Activated T-cell treated with anti-CD3 and anti-CD28 coated beads, Interleukin-2, amount 50 U/mL, for 72 hours (primary cell): ENCODE results near the gene RDX. TPM values are rescaled to one million over a fixed set of nuclear protein-coding genes. Genes with fewer than 3 reads are reported as not detected.

ENCODE experiments used
- ATAC-seq, 2 donors: fragments of 150-1000 bp; cut with Tn5 transposase; replicated peaks in 1 of 2; 2 replicates each; pipeline ENCODE4 v1.10.0; 2021; ENCODE audit warnings: moderate library complexity in 2 of 2, mild to moderate bottlenecking in 1 of 2
- DNase-seq, 2 donors: peaks; one replicate each; pipeline ENCODE4 v3.0.0; 2021 to 2022; ENCODE audit warnings: mixed read lengths in 1 of 2
- H3K27ac Mint-ChIP-seq: one replicate; pipeline ENCODE4 v1.8.0; 2022; ENCODE audit warnings: mild to moderate bottlenecking, moderate library complexity, mixed read lengths
- H3K27me3 Mint-ChIP-seq: one replicate; pipeline ENCODE4 v1.8.0; 2022; ENCODE audit warnings: low read depth, mixed read lengths
- H3K36me3 Mint-ChIP-seq, 2 donors: one replicate each; pipeline ENCODE4 v1.8.0; 2022; ENCODE audit warnings: mixed read lengths in 2 of 2, mild to moderate bottlenecking in 1 of 2; ENCODE audit not compliant: insufficient read depth in 2 of 2
- H3K4me1 Mint-ChIP-seq: one replicate; pipeline ENCODE4 v1.8.0; 2022; ENCODE audit warnings: low read depth, mixed read lengths
- H3K4me3 Mint-ChIP-seq, 2 donors: one replicate each; pipeline ENCODE4 v1.8.0; 2022; ENCODE audit warnings: mild to moderate bottlenecking in 2 of 2, mixed read lengths in 2 of 2, moderate library complexity in 2 of 2
- H3K9me3 Mint-ChIP-seq, 2 donors: one replicate each; pipeline ENCODE4 v1.8.0; 2022; ENCODE audit warnings: mixed read lengths in 2 of 2
- total RNA-seq, 2 donors: library from RNA; stranded (reverse); gene quantifications; one replicate each; pipeline ENCODE4 v1.2.3, GENCODE V29; 2022

RDX gene
- total RNA-seq, 2 donors from 2014 or later = 49.0 to 56.5 TPM

GRCh38 chr11:110185121-110185591 lies 111.3 kb downstream of the RDX start:
- DNase-seq (no peak), ATAC-seq (no peak)
- H3K4me3 Mint-ChIP-seq = no peak overlapping the region
- no peaks in the 10 kb centered on the region for H3K4me1 Mint-ChIP-seq
- no peak overlapping the region for H3K27ac Mint-ChIP-seq
- H3K36me3 Mint-ChIP-seq = no peaks in the 10 kb centered on the region
- H3K27me3 Mint-ChIP-seq = no peaks in the 10 kb centered on the region
- H3K9me3 Mint-ChIP-seq = no peaks in the 10 kb centered on the region

- Mint-ChIP-seq H3K27me3 (no peaks in the 10 kb centered on the region), H3K9me3 (no peaks in the 10 kb centered on the region), H3K36me3 (no peaks in the 10 kb centered on the region), H3K4me3 (no peak overlapping the region), H3K27ac (no peak overlapping the region), H3K4me1 (no peaks in the 10 kb centered on the region)
- ATAC-seq (no peak), DNase-seq (no peak)
Observed at GRCh38 chr11:110184456-110184855, 112.0 kb downstream of the RDX start.

GRCh38 chr11:110182886-110183285 lies 113.5 kb downstream of the RDX start:
- peak; percentile 48 to 72 for ATAC-seq
- Mint-ChIP-seq H3K27ac (no peak overlapping the region), H3K9me3 (no peaks in the 10 kb centered on the region), H3K36me3 (no peaks in the 10 kb centered on the region), H3K4me3 (no peak overlapping the region), H3K4me1 (no peaks in the 10 kb centered on the region), H3K27me3 (no peaks in the 10 kb centered on the region)
- peak in 1 of 2 donors; percentile 18 for DNase-seq

- no peak for DNase-seq
- H3K4me3 Mint-ChIP-seq = no peak overlapping the region
- no peaks in the 10 kb centered on the region for H3K36me3 Mint-ChIP-seq
- peaks cover 3% of the 10 kb centered on the region for H3K27me3 Mint-ChIP-seq
- no peak overlapping the region for H3K27ac Mint-ChIP-seq
- no peaks in the 10 kb centered on the region for H3K9me3 Mint-ChIP-seq
- ATAC-seq = no peak
- H3K4me1 Mint-ChIP-seq = peaks cover 3% of the 10 kb centered on the region
Observed at GRCh38 chr11:110179064-110179463, 117.3 kb downstream of the RDX start.

- no peaks in the 10 kb centered on the region for H3K36me3 Mint-ChIP-seq
- H3K27me3 Mint-ChIP-seq = peaks cover 14% of the 10 kb centered on the region
- no peaks in the 10 kb centered on the region for H3K9me3 Mint-ChIP-seq
- no peak overlapping the region for H3K27ac Mint-ChIP-seq
- ATAC-seq (no peak), DNase-seq (no peak)
- H3K4me3 Mint-ChIP-seq = no peak overlapping the region
- H3K4me1 Mint-ChIP-seq = peaks cover 8% of the 10 kb centered on the region
Observed at GRCh38 chr11:110177086-110177456, 119.3 kb downstream of the RDX start.

- Mint-ChIP-seq H3K36me3 (no peaks in the 10 kb centered on the region), H3K27ac (no peak overlapping the region), H3K27me3 (peaks cover 14% of the 10 kb centered on the region), H3K9me3 (no peaks in the 10 kb centered on the region), H3K4me1 (peaks cover 8% of the 10 kb centered on the region), H3K4me3 (no peak overlapping the region)
- no peak for DNase-seq
- ATAC-seq = no peak
Observed at GRCh38 chr11:110176366-110177085, 119.9 kb downstream of the RDX start.

GRCh38 chr11:110174645-110175310 lies 121.6 kb downstream of the RDX start:
- H3K27ac Mint-ChIP-seq = no peak overlapping the region
- no peaks in the 10 kb centered on the region for H3K36me3 Mint-ChIP-seq
- DNase-seq (no peak), ATAC-seq (no peak)
- H3K27me3 Mint-ChIP-seq = peaks cover 14% of the 10 kb centered on the region
- H3K4me3 Mint-ChIP-seq = no peak overlapping the region
- peaks cover 8% of the 10 kb centered on the region for H3K4me1 Mint-ChIP-seq
- no peaks in the 10 kb centered on the region for H3K9me3 Mint-ChIP-seq

GRCh38 chr11:110173811-110174644 lies 122.4 kb downstream of the RDX start:
- Mint-ChIP-seq H3K9me3 (no peaks in the 10 kb centered on the region), H3K4me3 (peak overlapping the region; percentile 27 to 67), H3K27ac (no peak overlapping the region), H3K36me3 (no peaks in the 10 kb centered on the region), H3K4me1 (peaks cover 8% of the 10 kb centered on the region), H3K27me3 (peaks cover 14% of the 10 kb centered on the region)
- peak; percentile 64 to 70 for ATAC-seq
- peak; percentile 65 to 68 for DNase-seq

GRCh38 chr11:110172468-110173065 lies 123.8 kb downstream of the RDX start:
- no peaks in the 10 kb centered on the region for H3K36me3 Mint-ChIP-seq
- H3K4me3 Mint-ChIP-seq = no peak overlapping the region
- peaks cover 8% of the 10 kb centered on the region for H3K4me1 Mint-ChIP-seq
- no peak overlapping the region for H3K27ac Mint-ChIP-seq
- H3K27me3 Mint-ChIP-seq = peaks cover 14% of the 10 kb centered on the region
- no peak for ATAC-seq
- no peak for DNase-seq
- no peaks in the 10 kb centered on the region for H3K9me3 Mint-ChIP-seq

GRCh38 chr11:110169738-110170137 lies 126.7 kb downstream of the RDX start:
- no peak overlapping the region for H3K4me3 Mint-ChIP-seq
- ATAC-seq (no peak), DNase-seq (no peak)
- H3K9me3 Mint-ChIP-seq = no peaks in the 10 kb centered on the region
- no peaks in the 10 kb centered on the region for H3K36me3 Mint-ChIP-seq
- no peak overlapping the region for H3K27ac Mint-ChIP-seq
- H3K27me3 Mint-ChIP-seq = peaks cover 14% of the 10 kb centered on the region
- H3K4me1 Mint-ChIP-seq = peaks cover 8% of the 10 kb centered on the region

- Mint-ChIP-seq H3K27me3 (peaks cover 5% of the 10 kb centered on the region), H3K9me3 (no peaks in the 10 kb centered on the region), H3K27ac (no peak overlapping the region), H3K36me3 (no peaks in the 10 kb centered on the region), H3K4me3 (no peak overlapping the region), H3K4me1 (no peaks in the 10 kb centered on the region)
- DNase-seq = no peak
- ATAC-seq = no peak
Observed at GRCh38 chr11:110168033-110168803, 128.2 kb downstream of the RDX start.
